ENCODE measurements around the gene NRK.

DNA sequence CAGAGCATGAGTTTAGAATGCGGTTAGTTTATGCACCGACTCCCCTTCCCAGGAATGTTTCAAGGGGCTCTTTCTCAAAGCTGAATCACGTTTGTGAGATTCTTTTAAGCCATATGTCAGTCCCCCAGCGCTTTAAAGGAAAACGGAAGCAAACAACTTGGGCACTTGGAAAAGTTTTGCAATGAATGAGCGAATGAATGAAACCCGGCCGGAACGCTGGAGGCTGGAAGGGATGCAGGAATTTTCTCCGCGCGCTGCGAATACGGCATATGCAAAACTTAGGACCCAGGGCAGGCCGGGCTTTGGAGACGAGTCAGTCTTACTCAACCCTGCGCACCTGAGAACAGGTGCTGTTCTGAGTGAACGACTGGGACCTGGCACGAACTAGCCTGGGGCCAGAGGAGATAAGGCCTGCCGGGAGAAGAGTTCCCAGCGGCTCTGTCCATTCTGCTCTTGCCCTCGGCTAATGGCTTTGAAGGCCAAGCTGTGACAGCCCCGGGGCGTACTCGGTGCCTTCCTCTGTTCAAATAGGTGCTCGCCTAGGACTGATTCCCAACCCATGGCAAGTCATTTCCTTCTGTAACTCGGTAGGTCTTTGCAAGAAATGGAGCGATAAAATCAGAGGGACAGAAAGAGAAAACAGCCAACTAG is 743 bp upstream of the NRK start:
- TF ChIP-seq, protein P1, sequence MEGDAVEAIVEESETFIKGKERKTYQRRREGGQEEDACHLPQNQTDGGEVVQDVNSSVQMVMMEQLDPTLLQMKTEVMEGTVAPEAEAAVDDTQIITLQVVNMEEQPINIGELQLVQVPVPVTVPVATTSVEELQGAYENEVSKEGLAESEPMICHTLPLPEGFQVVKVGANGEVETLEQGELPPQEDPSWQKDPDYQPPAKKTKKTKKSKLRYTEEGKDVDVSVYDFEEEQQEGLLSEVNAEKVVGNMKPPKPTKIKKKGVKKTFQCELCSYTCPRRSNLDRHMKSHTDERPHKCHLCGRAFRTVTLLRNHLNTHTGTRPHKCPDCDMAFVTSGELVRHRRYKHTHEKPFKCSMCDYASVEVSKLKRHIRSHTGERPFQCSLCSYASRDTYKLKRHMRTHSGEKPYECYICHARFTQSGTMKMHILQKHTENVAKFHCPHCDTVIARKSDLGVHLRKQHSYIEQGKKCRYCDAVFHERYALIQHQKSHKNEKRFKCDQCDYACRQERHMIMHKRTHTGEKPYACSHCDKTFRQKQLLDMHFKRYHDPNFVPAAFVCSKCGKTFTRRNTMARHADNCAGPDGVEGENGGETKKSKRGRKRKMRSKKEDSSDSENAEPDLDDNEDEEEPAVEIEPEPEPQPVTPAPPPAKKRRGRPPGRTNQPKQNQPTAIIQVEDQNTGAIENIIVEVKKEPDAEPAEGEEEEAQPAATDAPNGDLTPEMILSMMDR (IDR thresholded peaks at IDR 0.05), result no peak
- TF ChIP-seq POLR2A (IDR thresholded peaks at IDR 0.05), result no peak
- no peak for TF ChIP-seq EP300 (IDR thresholded peaks at IDR 0.05)

Measured in ovary (tissue), 3 donors.